Dendritic cell treated with granulocyte-macrophage colony-stimulating factor and Interleukin-4, amounts not matched to agents 40 ng/mL and 50 ng/mL, for 4 days (primary cell): ENCODE data around the gene SYT5.
"Not testable (repeated sequence)": the region's sequence is repeated elsewhere in the genome, so short reads cannot be mapped to it uniquely, and the experiment has no call there.

ENCODE experiments used
- H3K27ac Mint-ChIP-seq: one replicate; pipeline ENCODE4 v1.8.0; 2022; ENCODE audit warnings: mild to moderate bottlenecking, mixed read lengths
- H3K27me3 Mint-ChIP-seq: one replicate; pipeline ENCODE4 v1.8.0; 2022; ENCODE audit warnings: mild to moderate bottlenecking, mixed read lengths
- H3K36me3 Mint-ChIP-seq: one replicate; pipeline ENCODE4 v1.8.0; 2022; ENCODE audit warnings: low read depth, mixed read lengths
- H3K4me1 Mint-ChIP-seq: one replicate; pipeline ENCODE4 v1.8.0; 2022; ENCODE audit warnings: low read depth, mixed read lengths
- H3K4me3 Mint-ChIP-seq: one replicate; pipeline ENCODE4 v1.8.0; 2022; ENCODE audit warnings: mild to moderate bottlenecking, moderate library complexity, mixed read lengths
- H3K9me3 Mint-ChIP-seq: one replicate; pipeline ENCODE4 v1.8.0; 2022; ENCODE audit warnings: mixed read lengths
- intact Hi-C: fragments of 100-400 bp; cut with micrococcal nuclease; formaldehyde crosslinking; loops from one replicate; pipeline ENCODE4 v1.15.0; 2022

SYT5 gene

DNA sequence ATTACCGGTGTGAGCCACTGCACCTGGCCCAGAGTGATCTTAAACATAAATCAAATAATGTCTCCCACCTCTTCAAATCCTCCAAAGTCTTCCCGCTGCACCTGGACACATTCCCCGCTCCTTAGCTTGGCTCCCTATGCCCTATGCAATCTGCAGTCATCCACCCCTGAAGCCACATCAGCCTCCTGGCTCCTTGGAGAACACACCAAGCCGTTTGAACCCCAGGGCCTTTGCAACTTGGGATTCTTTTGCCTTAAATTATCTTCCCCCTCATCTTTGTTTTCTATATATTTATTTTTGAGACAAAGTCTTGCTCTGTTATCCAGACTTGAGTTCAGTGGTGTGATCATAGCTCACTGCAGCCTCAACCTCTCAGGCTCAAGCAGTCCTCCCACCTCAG is 11.0 kb downstream of the SYT5 start:
- intact Hi-C loops: no loop called here
- peaks cover 91% of the 10 kb centered on the region for H3K27me3 Mint-ChIP-seq
- H3K9me3 Mint-ChIP-seq: no peaks in the 10 kb centered on the region
- H3K36me3 Mint-ChIP-seq: no peaks in the 10 kb centered on the region
- H3K4me3 Mint-ChIP-seq: no peak overlapping the region
- no peak overlapping the region for H3K27ac Mint-ChIP-seq
- peaks cover 36% of the 10 kb centered on the region for H3K4me1 Mint-ChIP-seq

DNA sequence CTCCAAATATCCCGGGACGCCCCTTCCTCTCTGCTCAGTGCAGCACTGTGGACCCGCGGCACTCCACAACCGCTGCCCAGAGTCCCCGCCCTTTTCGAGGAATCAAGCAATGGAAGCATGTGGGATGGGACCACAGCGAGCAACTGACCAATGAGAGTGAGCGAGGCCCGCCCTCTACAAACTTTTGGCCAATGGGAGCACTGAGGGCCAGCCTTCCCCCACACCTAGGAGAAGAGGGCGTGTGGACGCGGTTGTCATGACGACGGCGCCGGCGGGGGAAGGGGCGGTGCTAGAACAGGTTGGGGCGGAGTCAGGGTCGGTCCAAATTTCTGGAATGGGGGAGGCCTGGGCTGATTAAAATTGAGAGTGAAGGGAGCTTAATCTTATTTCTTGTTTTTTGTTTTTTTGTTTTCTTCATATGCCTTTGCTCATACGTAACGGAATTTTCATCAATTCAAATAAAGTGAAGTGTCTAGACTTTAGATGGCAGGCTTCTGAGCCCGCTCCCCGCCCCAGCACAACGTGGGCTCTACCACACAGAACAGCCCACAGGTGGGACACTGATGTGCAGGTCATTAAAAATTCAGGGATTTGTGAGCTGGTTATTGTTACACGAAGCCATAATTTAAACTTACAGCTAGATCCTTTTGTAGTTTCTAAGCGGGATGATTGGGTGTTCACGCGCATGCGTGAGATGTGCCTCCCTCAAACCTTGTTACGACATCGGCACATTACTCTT is 13.4 kb downstream of the SYT5 start, which contains the start of gene DNAAF3:
TSS of gene DNAAF3 (minus strand) at position 84 of the 739 bp plus-strand sequence. CDS start 200 bp downstream, outside the sequence.
- Mint-ChIP-seq H3K27me3 (peaks cover 83% of the 10 kb centered on the region), H3K4me3 (peak within 1 kb of the TSS; percentile 83), H3K36me3 (no peaks in the 10 kb centered on the region), H3K9me3 (no peaks in the 10 kb centered on the region), H3K27ac (no peak within 1 kb of the TSS), H3K4me1 (peaks cover 19% of the 10 kb centered on the region)
- intact Hi-C loops: no loop called here

DNA sequence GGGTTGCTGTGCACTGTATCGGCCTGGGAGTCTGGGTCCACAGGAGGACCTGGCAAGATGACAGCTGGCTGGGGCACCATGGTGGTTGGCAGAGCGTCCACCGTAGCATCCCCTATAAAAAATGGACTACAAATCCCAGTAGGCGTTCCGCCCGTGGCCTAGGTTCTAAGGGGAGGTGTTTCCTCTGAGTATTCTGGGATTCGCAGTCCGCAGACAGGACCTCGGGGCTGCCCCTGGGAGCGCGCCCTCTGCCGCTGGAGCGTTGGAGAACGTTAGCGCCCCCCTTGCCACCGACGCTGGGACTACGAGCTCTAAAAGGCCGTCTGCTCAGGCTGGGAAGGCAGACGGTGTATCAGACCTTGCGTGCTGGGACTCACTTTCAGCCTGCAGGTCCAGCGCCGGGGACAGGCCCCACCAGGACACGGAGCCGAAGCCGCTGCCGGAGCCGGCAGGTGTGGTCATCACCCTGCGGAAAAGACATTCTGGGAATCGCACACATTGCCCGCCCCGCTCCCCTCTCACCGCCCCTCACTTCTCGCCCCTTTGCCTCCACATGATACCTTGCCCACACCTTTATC is 14.0 kb downstream of the SYT5 start:
- H3K36me3 Mint-ChIP-seq: no peaks in the 10 kb centered on the region
- intact Hi-C loops: no loop called here
- peaks cover 19% of the 10 kb centered on the region for H3K4me1 Mint-ChIP-seq
- no peaks in the 10 kb centered on the region for H3K9me3 Mint-ChIP-seq
- H3K27ac Mint-ChIP-seq: no peak overlapping the region
- H3K4me3 Mint-ChIP-seq: peak overlapping the region; percentile 83
- peaks cover 84% of the 10 kb centered on the region for H3K27me3 Mint-ChIP-seq

GRCh38 chr19:55161571-55162322 is 18.3 kb downstream of the SYT5 start:
- peaks cover 19% of the 10 kb centered on the region for H3K4me1 Mint-ChIP-seq
- no peak overlapping the region for H3K27ac Mint-ChIP-seq
- H3K27me3 Mint-ChIP-seq: peaks cover 88% of the 10 kb centered on the region
- no peak overlapping the region for H3K4me3 Mint-ChIP-seq
- H3K36me3 Mint-ChIP-seq: no peaks in the 10 kb centered on the region
- intact Hi-C loops: no loop called here
- no peaks in the 10 kb centered on the region for H3K9me3 Mint-ChIP-seq

DNA sequence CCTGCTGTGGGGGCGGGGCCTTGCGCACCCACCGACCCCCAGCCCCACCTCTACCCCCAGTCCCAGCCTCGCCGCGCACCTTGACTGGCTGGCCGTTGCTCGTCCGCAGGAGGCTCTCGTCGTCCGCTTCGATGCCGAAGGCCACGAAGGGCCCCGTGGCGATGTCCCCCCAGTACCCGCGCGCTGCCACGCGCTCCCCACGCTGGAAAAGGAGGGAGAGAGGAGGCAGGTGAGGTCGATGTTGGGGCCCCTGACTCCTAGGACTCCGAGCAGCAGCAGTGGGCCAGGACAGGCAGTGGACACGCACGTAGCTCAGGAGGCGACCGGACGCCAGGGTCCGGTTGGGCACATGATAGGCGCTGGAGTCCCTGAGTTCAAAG is 19.1 kb downstream of the SYT5 start:
- Mint-ChIP-seq H3K27me3 (peaks cover 88% of the 10 kb centered on the region), H3K4me3 (no peak overlapping the region), H3K27ac (no peak overlapping the region), H3K9me3 (no peaks in the 10 kb centered on the region), H3K36me3 (no peaks in the 10 kb centered on the region), H3K4me1 (peaks cover 19% of the 10 kb centered on the region)
- intact Hi-C loops: loop anchor here (1.0 kb wide), 1 partner anchor 44 kb away; the partner anchor contains the start of gene PPP1R12C

GRCh38 chr19:55160128-55160985 is 19.7 kb downstream of the SYT5 start:
- H3K27ac Mint-ChIP-seq: no peak overlapping the region
- H3K27me3 Mint-ChIP-seq: peaks cover 84% of the 10 kb centered on the region
- H3K36me3 Mint-ChIP-seq: no peaks in the 10 kb centered on the region
- intact Hi-C loops: loop anchor here (1.0 kb wide), 1 partner anchor 43 kb away; the partner anchor contains the start of gene PPP1R12C
- H3K4me3 Mint-ChIP-seq: peak overlapping the region; percentile 27
- H3K9me3 Mint-ChIP-seq: no peaks in the 10 kb centered on the region
- peaks cover 20% of the 10 kb centered on the region for H3K4me1 Mint-ChIP-seq

- H3K36me3 Mint-ChIP-seq: no peaks in the 10 kb centered on the region
- H3K27ac Mint-ChIP-seq: no peak overlapping the region
- H3K27me3 Mint-ChIP-seq: peaks cover 82% of the 10 kb centered on the region
- peaks cover 21% of the 10 kb centered on the region for H3K4me1 Mint-ChIP-seq
- intact Hi-C loops: no loop called here
- H3K4me3 Mint-ChIP-seq: no peak overlapping the region
- H3K9me3 Mint-ChIP-seq: no peaks in the 10 kb centered on the region
Measured at GRCh38 chr19:55158848-55159749, 21.0 kb downstream of the SYT5 start.

GRCh38 chr19:55158423-55158822 is 21.7 kb downstream of the SYT5 start:
- no peak overlapping the region for H3K4me3 Mint-ChIP-seq
- H3K36me3 Mint-ChIP-seq: no peaks in the 10 kb centered on the region
- H3K27me3 Mint-ChIP-seq: peaks cover 81% of the 10 kb centered on the region
- intact Hi-C loops: no loop called here
- H3K27ac Mint-ChIP-seq: peak overlapping the region; percentile 1
- peaks cover 26% of the 10 kb centered on the region for H3K4me1 Mint-ChIP-seq
- H3K9me3 Mint-ChIP-seq: no peaks in the 10 kb centered on the region

DNA sequence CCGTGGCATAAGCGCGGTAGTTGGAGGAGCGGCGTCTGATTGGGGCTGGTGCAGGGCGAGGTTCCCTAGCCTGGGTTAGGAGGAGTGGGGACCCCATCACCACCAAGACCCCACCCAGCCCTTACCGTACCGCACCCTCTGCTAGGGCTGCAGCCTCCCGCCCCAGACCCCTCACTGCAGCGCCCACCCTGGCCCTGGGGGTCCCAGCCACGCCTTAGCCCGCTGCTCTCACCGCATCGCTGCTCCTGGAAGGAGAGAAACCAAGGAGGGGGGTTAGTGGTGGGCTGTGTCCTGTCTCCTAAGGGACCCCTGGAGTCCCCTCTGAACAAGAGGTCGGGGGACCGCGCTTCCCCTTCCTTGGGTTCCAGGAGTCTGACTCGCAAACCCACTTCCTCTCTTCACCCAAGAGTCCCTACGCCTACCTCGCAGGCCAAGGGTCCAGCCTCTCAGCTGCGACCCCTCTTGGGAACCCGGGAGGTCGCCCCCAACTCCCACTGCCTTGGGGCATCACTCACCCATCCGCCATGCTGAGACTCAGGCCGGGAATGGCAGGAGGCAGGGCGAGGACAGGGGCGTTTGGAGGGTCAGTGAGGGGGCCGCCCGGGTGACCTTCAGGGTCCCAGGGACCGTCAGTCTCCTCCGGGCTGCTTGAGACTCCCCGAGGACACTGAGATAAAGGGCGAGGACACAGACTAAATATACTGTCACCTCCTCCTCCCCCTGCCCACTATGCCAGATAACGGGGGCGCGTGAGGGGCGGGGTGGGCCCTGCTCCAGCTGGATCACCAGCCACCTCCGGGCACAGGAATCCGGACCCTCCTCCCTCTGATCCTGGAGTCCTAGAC is 22.8 kb downstream of the SYT5 start, which contains the start of gene TNNI3:
TSS of gene TNNI3 (minus strand) at position 669 of the 845 bp plus-strand sequence. CDS start at position 526, 143 bp downstream.
- H3K36me3 Mint-ChIP-seq: no peaks in the 10 kb centered on the region
- peak within 1 kb of the TSS; percentile 21 for H3K4me3 Mint-ChIP-seq
- peak within 1 kb of the TSS; percentile 1 for H3K27ac Mint-ChIP-seq
- H3K4me1 Mint-ChIP-seq: peaks cover 26% of the 10 kb centered on the region
- peaks cover 2% of the 10 kb centered on the region for H3K9me3 Mint-ChIP-seq
- intact Hi-C loops: no loop called here
- peaks cover 75% of the 10 kb centered on the region for H3K27me3 Mint-ChIP-seq

DNA sequence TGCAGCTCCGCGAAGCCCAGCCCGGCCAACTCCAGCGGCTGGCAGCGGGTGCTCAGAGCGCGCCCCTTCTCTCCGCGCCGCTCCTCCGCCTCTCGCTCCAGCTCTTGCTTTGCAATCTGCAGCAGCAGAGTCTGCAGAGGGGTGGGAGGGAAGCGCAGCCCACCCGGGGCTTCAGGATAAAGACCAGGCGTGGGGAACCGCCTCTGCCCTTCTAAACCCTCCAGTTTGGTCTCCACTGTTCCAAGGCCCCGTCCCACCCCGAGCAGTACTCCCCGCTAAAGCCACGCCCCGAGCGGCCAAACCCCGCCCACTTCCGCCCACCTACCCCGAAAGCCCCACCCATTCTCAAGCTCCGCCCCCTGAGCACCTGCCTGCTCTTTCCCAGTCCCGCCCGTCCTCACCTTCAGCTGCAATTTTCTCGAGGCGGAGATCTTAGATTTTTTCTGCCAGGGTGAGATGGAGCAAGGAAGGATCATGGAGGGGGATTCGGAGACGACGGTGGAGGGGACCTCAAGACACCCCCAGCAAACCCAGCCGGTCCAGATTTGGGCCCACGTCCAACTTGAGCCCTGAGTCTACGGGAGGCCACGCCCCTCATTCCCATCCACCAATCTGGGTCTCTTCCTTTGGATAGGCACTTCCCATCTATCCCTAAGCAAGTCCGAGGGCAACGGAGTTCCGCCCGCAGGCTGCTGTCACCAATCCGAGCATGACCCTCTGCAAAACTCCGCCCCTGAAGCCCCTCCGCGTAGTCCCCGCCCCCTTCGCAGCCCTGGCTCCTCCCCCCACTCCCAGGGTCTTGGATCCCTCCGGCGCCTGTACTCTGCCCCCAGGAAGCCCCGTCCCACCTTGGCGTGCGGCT is 23.7 kb downstream of the SYT5 start:
- peak overlapping the region; percentile 21 for H3K4me3 Mint-ChIP-seq
- peaks cover 68% of the 10 kb centered on the region for H3K27me3 Mint-ChIP-seq
- H3K4me1 Mint-ChIP-seq: peaks cover 26% of the 10 kb centered on the region
- H3K27ac Mint-ChIP-seq: no peak overlapping the region
- intact Hi-C loops: no loop called here
- H3K36me3 Mint-ChIP-seq: no peaks in the 10 kb centered on the region
- H3K9me3 Mint-ChIP-seq: peaks cover 11% of the 10 kb centered on the region

DNA sequence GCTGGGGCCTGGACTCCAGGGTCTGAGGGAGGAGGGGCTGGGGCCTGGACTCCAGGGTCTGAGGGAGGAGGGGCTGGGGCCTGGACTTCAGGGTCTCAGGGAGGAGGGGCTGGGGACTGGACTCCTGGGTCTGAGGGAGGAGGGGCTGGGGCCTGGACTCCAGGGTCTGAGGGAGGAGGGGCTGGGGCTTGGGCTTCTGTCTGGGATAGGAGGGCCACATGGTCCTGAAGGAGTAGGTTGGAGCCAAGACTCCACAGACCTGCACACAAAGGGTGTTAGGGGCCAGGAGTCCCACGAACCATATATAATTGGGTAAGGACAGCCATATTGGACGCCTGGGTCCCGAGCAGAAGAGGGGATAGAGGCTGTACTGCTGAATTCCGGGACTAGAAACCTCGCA is 24.3 kb downstream of the SYT5 start:
- H3K27ac Mint-ChIP-seq, H3K36me3 Mint-ChIP-seq, intact Hi-C loops, H3K4me3 Mint-ChIP-seq: not testable (repeated sequence)
- Mint-ChIP-seq H3K9me3 (peaks cover 11% of the 10 kb centered on the region), H3K4me1 (peaks cover 26% of the 10 kb centered on the region), H3K27me3 (peaks cover 66% of the 10 kb centered on the region)
